SK-N-SH (cell line): ENCODE data around the gene SLX4IP. TPM values are rescaled to one million over a fixed set of nuclear protein-coding genes. Genes with fewer than 3 reads are reported as not detected.

Source experiments
- CTCF ChIA-PET: fragments of 300-600, 350-600 bp; formaldehyde crosslinking; extraction: SDS; loops from one replicate; lab custom pipeline; 2021; lab: Yijun Ruan, JAX
- POLR2A ChIA-PET: fragments of 350-600 bp; sonication (Branson Sonifier 250); formaldehyde crosslinking; extraction: SDS; loops from one replicate; lab custom pipeline; 2020; ENCODE audit warnings: antibody characterized with exemption, inconsistent platforms; lab: Yijun Ruan, JAX
- DNase-seq: peaks from one replicate; pipeline ENCODE4 v3.0.0; 2012
- H2AFZ ChIP-seq: fragments of 200-600 bp; sonication (generic); 2 replicates; pipeline ENCODE4 v1.8.1; 2016; ENCODE audit warnings: antibody characterized with exemption, mild to moderate bottlenecking, low read depth
- H3F3A ChIP-seq: fragments of 200-600 bp; sonication (generic); replicated peaks from 2 replicates; pipeline ENCODE3; 2016; ENCODE audit warnings: antibody characterized with exemption, mild to moderate bottlenecking; ENCODE audit not compliant: insufficient read depth
- H3K27ac ChIP-seq, 2 experiments: fragments of 200-500 bp in 1 of 2; fragments of 200-600 bp in 1 of 2; sonication (Bioruptor generic) in 1 of 2; sonication (generic), shearing (Covaris generic) in 1 of 2; 2 replicates each; pipeline versions ENCODE4 v1.5.1 to v1.6.1; 2014 to 2016; ENCODE audit warnings: low read depth in 2 of 2, inconsistent platforms in 1 of 2, low read length in 1 of 2, mild to moderate bottlenecking in 1 of 2, mixed read lengths in 1 of 2
- H3K27me3 ChIP-seq: fragments of 200-600 bp; sonication (generic), shearing (Covaris generic); 2 replicates; pipeline ENCODE4 v1.6.1; 2016; ENCODE audit warnings: mixed run types; ENCODE audit not compliant: insufficient read depth
- H3K36me3 ChIP-seq, 2 experiments: fragments of 200-500 bp in 1 of 2; fragments of 200-600 bp in 1 of 2; sonication (Bioruptor generic) in 1 of 2; sonication (generic) in 1 of 2; replicated peaks in 1 of 2; 2 replicates each; pipeline versions ENCODE3 to v1.5.1; 2014 to 2016; ENCODE audit warnings: low read length in 1 of 2, mild to moderate bottlenecking in 1 of 2; ENCODE audit not compliant: insufficient read depth in 2 of 2, control insufficient read depth in 1 of 2
- H3K4me1 ChIP-seq, 2 experiments: fragments of 200-500 bp in 1 of 2; fragments of 200-600 bp in 1 of 2; sonication (Bioruptor generic) in 1 of 2; sonication (generic), shearing (Covaris generic) in 1 of 2; 2 replicates each; pipeline versions ENCODE4 v1.5.1 to v1.6.1; 2014 to 2016; ENCODE audit warnings: low read depth in 1 of 2, low read length in 1 of 2, mixed run types in 1 of 2; ENCODE audit not compliant: insufficient read depth in 2 of 2, control insufficient read depth in 1 of 2
- H3K4me2 ChIP-seq: fragments of 200-600 bp; sonication (generic), shearing (Covaris generic); 2 replicates; pipeline ENCODE4 v1.6.1; 2017; ENCODE audit warnings: mixed run types
- H3K4me3 ChIP-seq, 2 experiments: fragments of 200-500 bp in 1 of 2; fragments of 200-600 bp in 1 of 2; sonication (Bioruptor generic) in 1 of 2; sonication (generic), shearing (Covaris generic) in 1 of 2; 2 replicates each; pipeline versions ENCODE4 v1.5.1 to v1.8.1; 2014 to 2016; ENCODE audit warnings: low read depth in 2 of 2, inconsistent platforms in 1 of 2, low read length in 1 of 2, mild to moderate bottlenecking in 1 of 2, mixed read lengths in 1 of 2, moderate library complexity in 1 of 2
- H3K79me2 ChIP-seq: fragments of 200-600 bp; sonication (generic); 2 replicates; pipeline ENCODE4 v1.8.1; 2017; ENCODE audit warnings: mild to moderate bottlenecking; ENCODE audit not compliant: insufficient read depth
- H3K9ac ChIP-seq: fragments of 200-600 bp; sonication (generic); 2 replicates; pipeline ENCODE4 v1.6.1; 2017; ENCODE audit warnings: mixed run types
- H3K9me2 ChIP-seq: fragments of 200-600 bp; sonication (generic); 2 replicates; pipeline ENCODE4 v1.6.1; 2017; ENCODE audit warnings: mixed run types
- H3K9me3 ChIP-seq: fragments of 200-600 bp; sonication (generic); 2 replicates; pipeline ENCODE4 v1.6.1; 2017; ENCODE audit warnings: mixed run types, mild to moderate bottlenecking, moderate library complexity
- H4K20me1 ChIP-seq: fragments of 200-600 bp; sonication (generic); 2 replicates; pipeline ENCODE4 v1.6.1; 2017; ENCODE audit warnings: mild to moderate bottlenecking, mixed run types; ENCODE audit not compliant: insufficient read depth
- CHD2 ChIP-seq: fragments of 150-350 bp; IDR thresholded peaks from 2 replicates; pipeline ENCODE4 v1.6.1; 2018; ENCODE audit warnings: low read length; ENCODE audit not compliant: partially characterized antibody
- ELF1 ChIP-seq: IDR thresholded peaks from 2 replicates; pipeline ENCODE4 v1.4.0; 2012
- EP300 ChIP-seq, 2 experiments: IDR thresholded peaks; 2 replicates each; pipeline versions ENCODE4 v1.4.0 to v1.6.1; 2012; ENCODE audit warnings: borderline replicate concordance in 1 of 2, low read depth in 1 of 2, low read length in 1 of 2
- EZH2phosphoT487 ChIP-seq: fragments of 200-600 bp; sonication (generic); IDR thresholded peaks from 2 replicates; pipeline ENCODE4 v1.6.1; 2017; ENCODE audit warnings: low read depth, mixed run types, mild to moderate bottlenecking, antibody characterized with exemption, moderate library complexity, borderline replicate concordance
- FOSL2 ChIP-seq: IDR thresholded peaks from 2 replicates; pipeline ENCODE4 v1.4.0; 2012; ENCODE audit warnings: low read depth, mild to moderate bottlenecking, moderate library complexity, borderline replicate concordance
- FOXM1 ChIP-seq: IDR thresholded peaks from 2 replicates; pipeline ENCODE4 v1.4.0; 2012; ENCODE audit warnings: low read depth, mild to moderate bottlenecking
- MAX ChIP-seq: IDR thresholded peaks from 2 replicates; pipeline ENCODE4 v1.4.0; 2012; ENCODE audit warnings: low read depth
- MEF2A ChIP-seq: IDR thresholded peaks from 2 replicates; pipeline ENCODE4 v1.4.0; 2012; ENCODE audit warnings: low read depth, borderline replicate concordance
- NFIC ChIP-seq: IDR thresholded peaks from 2 replicates; pipeline ENCODE4 v1.4.0; 2012; ENCODE audit warnings: borderline replicate concordance
- POLR2AphosphoS5 ChIP-seq: IDR thresholded peaks from 2 replicates; pipeline ENCODE4 v1.6.1; 2012; ENCODE audit warnings: low read depth, low read length
- RCOR1 ChIP-seq: fragments of 150-350 bp; IDR thresholded peaks from 2 replicates; pipeline ENCODE4 v1.6.1; 2017; ENCODE audit warnings: antibody characterized with exemption, low read length
- RFX5 ChIP-seq: IDR thresholded peaks from 2 replicates; pipeline ENCODE4 v1.6.1; 2012; ENCODE audit warnings: mild to moderate bottlenecking, improper control_type of control experiment, low read length
- SMC3 ChIP-seq: IDR thresholded peaks from 2 replicates; pipeline ENCODE4 v1.6.1; 2012; ENCODE audit warnings: low read depth, low read length, improper control_type of control experiment
- TCF12 ChIP-seq: IDR thresholded peaks from 2 replicates; pipeline ENCODE4 v1.4.0; 2012
- TEAD4 ChIP-seq: IDR thresholded peaks from 2 replicates; pipeline ENCODE4 v1.4.0; 2012; ENCODE audit warnings: mild to moderate bottlenecking, borderline replicate concordance; ENCODE audit not compliant: insufficient read depth
- WGBS: methylation state at CpG from one replicate; pipeline ENCODE4 v1.1.6; 2017; ENCODE audit warnings: low lambda C conversion rate; 5-methylcytosine and 5-hydroxymethylcytosine counted together
- polyA plus RNA-seq, 3 experiments: library from polyadenylated mRNA; depleted of rRNA; stranded (reverse); fragments of >200 nt; gene quantifications; 2 replicates each; pipeline ENCODE4 v1.2.3, GENCODE V29; 2012
- TF ChIP-seq, protein P1 (sequence below): IDR thresholded peaks from 2 replicates; pipeline ENCODE4 v1.4.0; 2012; ENCODE audit warnings: low read depth, borderline replicate concordance
- TF ChIP-seq, protein P2 (sequence below): IDR thresholded peaks from 2 replicates; pipeline ENCODE4 v1.6.1; 2012; ENCODE audit warnings: mild to moderate bottlenecking, low read depth, low read length, moderate library complexity
- TF ChIP-seq, protein P3 (sequence below): IDR thresholded peaks from 2 replicates; pipeline ENCODE4 v1.4.0; 2012; ENCODE audit warnings: low read depth, borderline replicate concordance
- TF ChIP-seq, protein P4 (sequence below): fragments of 150-350 bp; IDR thresholded peaks from 2 replicates; pipeline ENCODE4 v1.6.1; 2016; ENCODE audit warnings: mild to moderate bottlenecking, low read depth, low read length

The SLX4IP gene
- polyA plus RNA-seq, 1 of the 3 experiments (the other 2 are of a cell fraction): 1.3 TPM

GRCh38 chr20:10579942-10580341, 144.8 kb downstream of the SLX4IP start:
- 100% methylated on average over 1 of the region's 1 CpG for WGBS
- Histone ChIP-seq H3K9me2 (no peaks in the 10 kb centered on the region), H3K4me1 (peaks cover 0 to 15% of the 10 kb centered on the region in 2 experiments; a peak in 3 of 4 replicates), H4K20me1 (no peaks in the 10 kb centered on the region), H3K36me3 (no peaks in the 10 kb centered on the region), H3K4me2 (no peak overlapping the region), H3K9me3 (no peaks in the 10 kb centered on the region), H3K4me3 (no peak overlapping the region), H3K27ac (no peak overlapping the region), H3K9ac (no peak overlapping the region), H3F3A (peaks cover 9% of the 10 kb centered on the region), H3K27me3 (no peaks in the 10 kb centered on the region), H2AFZ (no peak overlapping the region), H3K79me2 (no peaks in the 10 kb centered on the region)
- no peak for TF ChIP-seq TCF12
- no peak for TF ChIP-seq POLR2AphosphoS5
- no peak for TF ChIP-seq EP300 (IDR thresholded peaks at IDR 0.05; ENCODE audit: borderline replicate concordance in 1 of 2, low read depth in 1 of 2, low read length in 1 of 2)
- TF ChIP-seq FOXM1: no peak
- TF ChIP-seq, protein P1, sequence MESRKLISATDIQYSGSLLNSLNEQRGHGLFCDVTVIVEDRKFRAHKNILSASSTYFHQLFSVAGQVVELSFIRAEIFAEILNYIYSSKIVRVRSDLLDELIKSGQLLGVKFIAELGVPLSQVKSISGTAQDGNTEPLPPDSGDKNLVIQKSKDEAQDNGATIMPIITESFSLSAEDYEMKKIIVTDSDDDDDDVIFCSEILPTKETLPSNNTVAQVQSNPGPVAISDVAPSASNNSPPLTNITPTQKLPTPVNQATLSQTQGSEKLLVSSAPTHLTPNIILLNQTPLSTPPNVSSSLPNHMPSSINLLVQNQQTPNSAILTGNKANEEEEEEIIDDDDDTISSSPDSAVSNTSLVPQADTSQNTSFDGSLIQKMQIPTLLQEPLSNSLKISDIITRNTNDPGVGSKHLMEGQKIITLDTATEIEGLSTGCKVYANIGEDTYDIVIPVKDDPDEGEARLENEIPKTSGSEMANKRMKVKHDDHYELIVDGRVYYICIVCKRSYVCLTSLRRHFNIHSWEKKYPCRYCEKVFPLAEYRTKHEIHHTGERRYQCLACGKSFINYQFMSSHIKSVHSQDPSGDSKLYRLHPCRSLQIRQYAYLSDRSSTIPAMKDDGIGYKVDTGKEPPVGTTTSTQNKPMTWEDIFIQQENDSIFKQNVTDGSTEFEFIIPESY: no peak
- TF ChIP-seq RCOR1: no peak
- TF ChIP-seq CHD2: no peak
- no peak for TF ChIP-seq SMC3
- TF ChIP-seq EZH2phosphoT487: no peak
- no peak for TF ChIP-seq MAX
- TF ChIP-seq, protein P2, sequence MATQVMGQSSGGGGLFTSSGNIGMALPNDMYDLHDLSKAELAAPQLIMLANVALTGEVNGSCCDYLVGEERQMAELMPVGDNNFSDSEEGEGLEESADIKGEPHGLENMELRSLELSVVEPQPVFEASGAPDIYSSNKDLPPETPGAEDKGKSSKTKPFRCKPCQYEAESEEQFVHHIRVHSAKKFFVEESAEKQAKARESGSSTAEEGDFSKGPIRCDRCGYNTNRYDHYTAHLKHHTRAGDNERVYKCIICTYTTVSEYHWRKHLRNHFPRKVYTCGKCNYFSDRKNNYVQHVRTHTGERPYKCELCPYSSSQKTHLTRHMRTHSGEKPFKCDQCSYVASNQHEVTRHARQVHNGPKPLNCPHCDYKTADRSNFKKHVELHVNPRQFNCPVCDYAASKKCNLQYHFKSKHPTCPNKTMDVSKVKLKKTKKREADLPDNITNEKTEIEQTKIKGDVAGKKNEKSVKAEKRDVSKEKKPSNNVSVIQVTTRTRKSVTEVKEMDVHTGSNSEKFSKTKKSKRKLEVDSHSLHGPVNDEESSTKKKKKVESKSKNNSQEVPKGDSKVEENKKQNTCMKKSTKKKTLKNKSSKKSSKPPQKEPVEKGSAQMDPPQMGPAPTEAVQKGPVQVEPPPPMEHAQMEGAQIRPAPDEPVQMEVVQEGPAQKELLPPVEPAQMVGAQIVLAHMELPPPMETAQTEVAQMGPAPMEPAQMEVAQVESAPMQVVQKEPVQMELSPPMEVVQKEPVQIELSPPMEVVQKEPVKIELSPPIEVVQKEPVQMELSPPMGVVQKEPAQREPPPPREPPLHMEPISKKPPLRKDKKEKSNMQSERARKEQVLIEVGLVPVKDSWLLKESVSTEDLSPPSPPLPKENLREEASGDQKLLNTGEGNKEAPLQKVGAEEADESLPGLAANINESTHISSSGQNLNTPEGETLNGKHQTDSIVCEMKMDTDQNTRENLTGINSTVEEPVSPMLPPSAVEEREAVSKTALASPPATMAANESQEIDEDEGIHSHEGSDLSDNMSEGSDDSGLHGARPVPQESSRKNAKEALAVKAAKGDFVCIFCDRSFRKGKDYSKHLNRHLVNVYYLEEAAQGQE: no peak
- no peak for TF ChIP-seq TEAD4
- TF ChIP-seq MEF2A: no peak
- no peak for TF ChIP-seq FOSL2
- TF ChIP-seq, protein P3, sequence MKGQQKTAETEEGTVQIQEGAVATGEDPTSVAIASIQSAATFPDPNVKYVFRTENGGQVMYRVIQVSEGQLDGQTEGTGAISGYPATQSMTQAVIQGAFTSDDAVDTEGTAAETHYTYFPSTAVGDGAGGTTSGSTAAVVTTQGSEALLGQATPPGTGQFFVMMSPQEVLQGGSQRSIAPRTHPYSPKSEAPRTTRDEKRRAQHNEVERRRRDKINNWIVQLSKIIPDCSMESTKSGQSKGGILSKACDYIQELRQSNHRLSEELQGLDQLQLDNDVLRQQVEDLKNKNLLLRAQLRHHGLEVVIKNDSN: no peak
- TF ChIP-seq ELF1: no peak
- no peak for TF ChIP-seq RFX5
- TF ChIP-seq, protein P4, sequence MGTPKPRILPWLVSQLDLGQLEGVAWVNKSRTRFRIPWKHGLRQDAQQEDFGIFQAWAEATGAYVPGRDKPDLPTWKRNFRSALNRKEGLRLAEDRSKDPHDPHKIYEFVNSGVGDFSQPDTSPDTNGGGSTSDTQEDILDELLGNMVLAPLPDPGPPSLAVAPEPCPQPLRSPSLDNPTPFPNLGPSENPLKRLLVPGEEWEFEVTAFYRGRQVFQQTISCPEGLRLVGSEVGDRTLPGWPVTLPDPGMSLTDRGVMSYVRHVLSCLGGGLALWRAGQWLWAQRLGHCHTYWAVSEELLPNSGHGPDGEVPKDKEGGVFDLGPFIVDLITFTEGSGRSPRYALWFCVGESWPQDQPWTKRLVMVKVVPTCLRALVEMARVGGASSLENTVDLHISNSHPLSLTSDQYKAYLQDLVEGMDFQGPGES: no peak
- TF ChIP-seq NFIC: no peak
- DNase-seq: no peak
- POLR2A ChIA-PET: no interaction called here
- CTCF ChIA-PET: no interaction called here
